NCI-H2081 treated with DMSO at 0.1 percent for 48 hours (cell line): ENCODE data around the gene ELFN2.

Experiments
- DNase-seq: peaks from one replicate; lab custom pipeline; 2025; lab: John Stamatoyannopoulos, UW

ELFN2 gene

GRCh38 chr22:37455896-37456295, 28.6 kb upstream of the ELFN2 start:
- no peak for DNase-seq

GRCh38 chr22:37454857-37455686, 27.8 kb upstream of the ELFN2 start:
- DNase-seq, result no peak

GRCh38 chr22:37453696-37454095, 26.4 kb upstream of the ELFN2 start:
- DNase-seq, result no peak

GRCh38 chr22:37451218-37451617, 23.9 kb upstream of the ELFN2 start:
- no peak for DNase-seq

GRCh38 chr22:37449331-37450001, 22.2 kb upstream of the ELFN2 start:
- no peak for DNase-seq

- DNase-seq, result no peak
Observed at GRCh38 chr22:37448516-37449127, 21.3 kb upstream of the ELFN2 start.

GRCh38 chr22:37445501-37445900, 18.2 kb upstream of the ELFN2 start:
- no peak for DNase-seq

- no peak for DNase-seq
Observed at GRCh38 chr22:37443977-37444376, 16.7 kb upstream of the ELFN2 start.

- no peak for DNase-seq
Observed at GRCh38 chr22:37443086-37443485, 15.8 kb upstream of the ELFN2 start.

GRCh38 chr22:37442537-37442936, 15.3 kb upstream of the ELFN2 start:
- no peak for DNase-seq

GRCh38 chr22:37442135-37442534, 14.9 kb upstream of the ELFN2 start:
- DNase-seq, result no peak

GRCh38 chr22:37440875-37441274, 13.6 kb upstream of the ELFN2 start:
- DNase-seq, result no peak

GRCh38 chr22:37439347-37439746, 12.1 kb upstream of the ELFN2 start:
- DNase-seq, result no peak

GRCh38 chr22:37435970-37436603, 8.8 kb upstream of the ELFN2 start:
- no peak for DNase-seq

- DNase-seq, result no peak
Observed at GRCh38 chr22:37433786-37434185, 6.5 kb upstream of the ELFN2 start.

GRCh38 chr22:37432708-37433054, 5.4 kb upstream of the ELFN2 start:
- DNase-seq, result no peak

GRCh38 chr22:37431801-37432707, 4.8 kb upstream of the ELFN2 start:
- no peak for DNase-seq

GRCh38 chr22:37431366-37431765, 4.1 kb upstream of the ELFN2 start:
- no peak for DNase-seq

- DNase-seq, result no peak
Observed at GRCh38 chr22:37430941-37431340, 3.7 kb upstream of the ELFN2 start.

- DNase-seq, result no peak
Observed at GRCh38 chr22:37428649-37429586, 1.6 kb upstream of the ELFN2 start.
